ENCODE measurements around the gene MGST2. TPM values are rescaled to one million over a fixed set of nuclear protein-coding genes. Genes with fewer than 3 reads are reported as not detected.
"Not testable (repeated sequence)": the region's sequence is repeated elsewhere in the genome, so short reads cannot be mapped to it uniquely, and the experiment has no call there.

MGST2 gene
- total RNA-seq, 1 donor from 2014 or later: 101 TPM

DNA sequence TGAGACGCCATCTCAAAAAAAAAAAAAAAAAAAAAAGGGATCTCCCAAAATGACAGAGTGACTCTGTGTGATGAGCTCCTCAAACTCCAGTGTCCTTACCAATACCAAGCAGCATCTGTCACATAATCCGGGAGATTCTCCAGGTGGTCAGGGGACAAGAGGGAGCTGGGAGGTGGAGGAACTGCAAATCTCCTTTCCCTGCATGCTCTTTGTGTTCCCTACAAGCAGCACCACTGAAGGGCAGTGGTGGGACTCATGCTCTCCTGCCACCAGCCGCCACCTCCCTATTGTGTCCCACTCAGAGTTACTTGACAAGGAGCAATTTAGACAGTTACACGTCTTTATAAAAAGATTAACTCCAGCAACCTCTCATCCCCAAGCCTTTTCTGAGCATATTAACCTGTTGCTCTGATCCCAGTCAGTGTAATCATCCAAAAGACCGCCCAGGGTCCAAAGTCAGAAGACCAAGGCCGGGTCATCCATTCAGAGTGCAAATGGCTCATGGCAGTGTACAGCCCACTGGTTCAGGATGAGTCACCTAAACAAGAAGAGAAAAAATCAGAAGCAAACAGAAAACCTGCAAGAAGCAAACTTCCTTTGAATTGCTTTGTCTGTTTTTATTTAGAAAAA lies 23.6 kb downstream of the MGST2 start:
- intact Hi-C loops (cut with DNase I): no loop called here
- ATAC-seq: no peak
- DNase-seq (ENCODE audit: missing footprints): no peak

GRCh38 chr4:139690419-139690818 lies 24.8 kb downstream of the MGST2 start:
- intact Hi-C loops (cut with DNase I): no loop called here
- DNase-seq (ENCODE audit: missing footprints) (no peak), ATAC-seq (no peak)

- intact Hi-C loops (cut with DNase I): no loop called here
- DNase-seq (ENCODE audit: missing footprints): no peak
- ATAC-seq: peak; percentile 85
Observed at GRCh38 chr4:139692309-139693012, 26.8 kb downstream of the MGST2 start.

- intact Hi-C loops (cut with DNase I): no loop called here
- ATAC-seq (no peak), DNase-seq (ENCODE audit: missing footprints) (no peak)
Observed at GRCh38 chr4:139694522-139695107, 29.0 kb downstream of the MGST2 start.

- intact Hi-C loops (cut with DNase I): no loop called here
- DNase-seq (ENCODE audit: missing footprints) (no peak), ATAC-seq (no peak)
Observed at GRCh38 chr4:139696491-139696890, 30.9 kb downstream of the MGST2 start.

DNA sequence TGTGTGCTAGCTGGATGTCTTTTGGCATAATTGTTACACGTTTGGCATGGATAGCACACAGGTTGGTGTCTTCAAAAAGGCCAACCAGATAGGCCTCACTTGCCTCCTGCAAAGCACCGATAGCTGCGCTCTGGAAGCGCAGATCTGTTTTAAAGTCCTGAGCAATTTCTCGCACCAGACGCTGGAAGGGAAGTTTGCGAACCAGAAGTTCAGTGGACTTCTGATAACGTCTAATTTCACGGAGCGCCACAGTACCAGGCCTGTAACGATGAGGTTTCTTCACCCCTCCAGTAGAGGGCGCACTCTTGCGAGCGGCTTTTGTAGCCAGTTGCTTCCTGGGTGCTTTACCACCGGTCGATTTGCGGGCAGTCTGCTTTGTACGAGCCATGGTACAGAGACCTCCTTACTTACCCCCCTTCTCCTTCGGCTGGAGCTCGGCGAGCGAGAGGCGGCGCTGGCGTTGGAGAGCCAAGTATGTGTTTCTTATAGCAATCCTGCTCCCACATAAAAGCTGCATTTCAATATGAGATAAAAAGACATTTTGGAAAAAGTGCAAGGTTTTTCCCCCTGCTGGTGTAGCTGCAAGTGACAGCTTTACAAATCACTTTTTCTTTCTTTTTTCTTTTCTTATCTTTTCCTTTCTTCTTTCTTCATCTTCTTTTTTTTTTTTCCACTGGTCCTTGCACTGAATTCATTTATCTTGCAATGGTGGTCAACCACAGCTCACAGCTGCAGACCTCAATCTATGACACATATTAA lies 32.7 kb downstream of the MGST2 start:
- ATAC-seq; intact Hi-C loops (cut with DNase I); DNase-seq (ENCODE audit: missing footprints): not testable (repeated sequence)

DNA sequence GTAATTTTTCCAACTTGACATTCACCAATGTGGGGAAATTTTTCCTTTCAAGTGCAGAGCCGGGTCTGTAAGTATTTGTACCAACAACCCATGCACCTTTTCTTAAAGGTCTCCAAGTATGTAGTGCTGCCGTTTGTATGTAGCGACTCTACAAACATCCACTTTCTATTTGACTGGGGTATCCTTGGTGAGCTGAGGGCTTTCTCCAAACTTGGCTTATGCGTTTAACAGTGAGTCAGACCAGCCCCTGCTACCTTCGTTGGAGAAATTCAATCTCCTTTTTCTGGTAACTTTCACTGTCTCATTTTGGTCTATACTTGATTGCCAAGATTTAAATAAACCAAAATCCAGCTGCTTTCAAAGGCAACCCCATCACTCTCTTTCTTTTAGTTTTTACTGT lies 34.9 kb downstream of the MGST2 start:
- no peak for DNase-seq (ENCODE audit: missing footprints)
- ATAC-seq: no peak
- intact Hi-C loops (cut with DNase I): no loop called here

GRCh38 chr4:139704915-139705485 lies 39.4 kb downstream of the MGST2 start:
- intact Hi-C loops (cut with DNase I): no loop called here
- ATAC-seq (no peak), DNase-seq (ENCODE audit: missing footprints) (no peak)

GRCh38 chr4:139709660-139710059 lies 44.0 kb downstream of the MGST2 start:
- DNase-seq (ENCODE audit: missing footprints): no peak
- no peak for ATAC-seq
- intact Hi-C loops (cut with DNase I): no loop called here

DNA sequence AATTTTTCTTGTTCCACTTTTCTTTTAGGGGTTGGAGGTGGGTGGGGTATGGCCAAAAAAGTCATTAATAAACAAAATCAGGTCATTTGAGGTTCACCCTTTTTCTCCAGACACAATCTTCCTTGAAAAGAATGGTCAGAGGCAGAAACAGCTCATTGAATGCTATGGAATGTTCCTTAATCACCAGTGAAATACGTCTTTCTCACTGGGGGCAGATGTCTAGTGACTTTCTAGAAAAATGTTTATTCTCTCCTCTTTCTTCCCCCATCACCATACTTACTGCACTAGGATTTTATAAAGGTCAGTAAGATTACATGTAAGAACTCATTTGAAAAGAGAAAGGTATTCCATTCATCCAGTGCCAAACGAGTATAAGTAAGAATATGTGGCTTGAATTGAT lies 44.5 kb downstream of the MGST2 start:
- no peak for DNase-seq (ENCODE audit: missing footprints)
- no peak for ATAC-seq
- intact Hi-C loops (cut with DNase I): no loop called here

- ATAC-seq (no peak), DNase-seq (ENCODE audit: missing footprints) (no peak)
- intact Hi-C loops (cut with DNase I): no loop called here
Observed at GRCh38 chr4:139711461-139711860, 45.8 kb downstream of the MGST2 start.

DNA sequence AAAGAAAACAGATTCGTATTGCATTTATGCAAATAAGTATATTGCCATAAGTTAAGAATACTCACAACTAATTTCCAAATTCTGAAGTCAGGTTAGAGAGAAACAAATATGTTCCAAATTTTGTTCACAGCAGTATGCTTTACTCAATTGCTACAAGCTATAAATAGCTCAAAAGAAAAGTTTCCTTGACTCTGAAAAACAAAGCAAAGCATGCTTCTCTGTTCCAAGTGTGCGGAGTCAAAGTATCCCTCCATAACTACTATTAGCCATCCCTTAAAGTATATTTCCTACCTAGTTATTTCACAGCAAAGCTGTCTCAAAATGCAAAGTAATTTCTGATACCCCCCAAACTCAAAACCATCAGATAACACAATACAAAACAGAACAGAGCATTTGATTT lies 47.3 kb downstream of the MGST2 start:
- intact Hi-C loops (cut with DNase I): no loop called here
- ATAC-seq (no peak), DNase-seq (ENCODE audit: missing footprints) (no peak)

DNA sequence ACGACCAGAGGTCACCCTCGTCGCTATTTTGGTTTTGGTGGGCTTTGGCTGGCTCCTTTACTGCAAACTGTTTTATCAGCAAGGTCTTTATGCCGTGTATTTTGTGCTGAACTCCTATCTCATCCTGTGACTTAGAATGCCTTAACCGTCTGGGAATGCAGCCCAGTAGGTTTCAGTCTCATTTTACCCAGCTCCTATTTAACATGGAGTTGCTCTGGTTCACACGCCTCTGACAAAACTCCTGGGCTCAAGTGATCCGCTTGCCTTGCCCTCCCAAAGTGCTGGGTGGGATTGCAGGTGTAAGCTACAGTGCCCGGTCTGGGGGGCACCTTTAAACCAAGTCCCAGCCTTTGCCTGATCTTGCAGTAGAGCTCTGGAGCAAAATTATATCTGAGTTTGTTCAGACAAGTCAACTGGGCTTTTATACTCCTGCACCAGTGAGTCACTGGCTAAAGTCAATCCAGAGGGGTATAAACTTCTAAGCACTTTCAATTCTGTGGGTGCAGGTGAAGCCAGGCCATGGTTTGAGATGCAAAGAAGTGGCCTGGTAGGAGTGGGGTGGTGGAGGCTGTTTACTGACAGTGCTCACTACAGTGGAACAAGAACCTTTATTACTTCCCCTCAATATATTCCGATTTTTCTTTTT lies 50.2 kb downstream of the MGST2 start:
- no peak for ATAC-seq
- DNase-seq (ENCODE audit: missing footprints): no peak
- intact Hi-C loops (cut with DNase I): no loop called here

DNA sequence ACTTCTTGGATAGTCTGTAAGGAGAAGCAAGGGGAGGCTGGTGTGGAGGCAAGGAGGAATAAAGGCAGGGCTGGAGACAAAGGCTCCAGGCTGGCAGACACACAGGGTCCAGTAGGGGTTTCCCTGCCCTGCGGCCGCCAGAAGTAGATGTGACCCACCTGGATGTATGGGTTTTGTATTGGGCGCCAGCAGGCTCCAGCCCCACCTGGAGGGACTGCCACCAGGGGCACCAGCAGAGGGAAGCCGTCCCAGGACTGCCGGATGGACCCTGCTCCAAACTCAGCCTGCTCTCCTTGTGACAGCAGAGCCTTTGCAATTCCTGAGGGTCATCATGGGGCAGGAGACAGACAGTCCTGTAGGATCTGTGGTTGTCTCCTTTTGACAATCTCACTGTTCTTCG lies 52.7 kb downstream of the MGST2 start:
- DNase-seq (ENCODE audit: missing footprints) (no peak), ATAC-seq (no peak)
- intact Hi-C loops (cut with DNase I): no loop called here

DNA sequence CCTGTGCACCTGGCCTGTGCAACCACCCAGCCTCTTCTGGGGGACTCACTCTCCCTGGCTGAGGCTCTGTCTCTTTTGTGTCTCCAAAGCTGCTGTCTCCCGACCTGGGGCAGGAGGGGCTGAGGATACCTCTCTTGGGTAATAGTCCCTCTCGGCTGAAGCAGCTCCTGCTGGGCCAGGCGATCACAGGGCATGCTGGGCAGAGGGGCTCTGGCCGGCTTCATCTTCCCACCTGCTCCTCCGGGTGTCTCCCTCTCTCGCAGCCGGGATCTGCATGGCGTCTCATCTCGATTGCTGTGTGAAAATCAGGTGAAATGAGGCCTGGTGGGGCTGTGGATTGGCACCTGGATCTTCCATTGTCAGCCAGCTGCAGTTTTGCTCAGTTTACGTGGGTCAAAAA lies 53.2 kb downstream of the MGST2 start:
- DNase-seq (ENCODE audit: missing footprints) (no peak), ATAC-seq (no peak)
- intact Hi-C loops (cut with DNase I): no loop called here

GRCh38 chr4:139719381-139720101 lies 53.9 kb downstream of the MGST2 start:
- intact Hi-C loops (cut with DNase I): no loop called here
- no peak for DNase-seq (ENCODE audit: missing footprints)
- ATAC-seq: no peak

GRCh38 chr4:139720806-139721205 lies 55.2 kb downstream of the MGST2 start:
- intact Hi-C loops (cut with DNase I): no loop called here
- DNase-seq (ENCODE audit: missing footprints): no peak
- no peak for ATAC-seq

GRCh38 chr4:139721789-139722188 lies 56.2 kb downstream of the MGST2 start:
- ATAC-seq: no peak
- intact Hi-C loops (cut with DNase I): no loop called here
- no peak for DNase-seq (ENCODE audit: missing footprints)

Measured in Right ventricle myocardium inferior (tissue), 1 donor.